Mesenteric fat pad (tissue), 1 donor: ENCODE results near the gene PAPOLA. TPM values are rescaled to one million over a fixed set of nuclear protein-coding genes. Genes with fewer than 3 reads are reported as not detected.

Experiments used
- DNase-seq: peaks from one replicate; pipeline ENCODE4 v3.0.0-alpha.2; 2020; ENCODE audit warnings: low spot score
- total RNA-seq: library from RNA; stranded (reverse); fragmentation: NEBNext Ultra II Directional; extraction: Animal tissue kit (Norgen Biotek cat#: 25700); gene quantifications from one replicate; pipeline ENCODE4 v1.2.1, GENCODE V29; 2021
- donor health status: DM: yes; HTN: yes; CAD: no.

The PAPOLA gene
- total RNA-seq, 1 donor from 2014 or later: 137 TPM

DNA sequence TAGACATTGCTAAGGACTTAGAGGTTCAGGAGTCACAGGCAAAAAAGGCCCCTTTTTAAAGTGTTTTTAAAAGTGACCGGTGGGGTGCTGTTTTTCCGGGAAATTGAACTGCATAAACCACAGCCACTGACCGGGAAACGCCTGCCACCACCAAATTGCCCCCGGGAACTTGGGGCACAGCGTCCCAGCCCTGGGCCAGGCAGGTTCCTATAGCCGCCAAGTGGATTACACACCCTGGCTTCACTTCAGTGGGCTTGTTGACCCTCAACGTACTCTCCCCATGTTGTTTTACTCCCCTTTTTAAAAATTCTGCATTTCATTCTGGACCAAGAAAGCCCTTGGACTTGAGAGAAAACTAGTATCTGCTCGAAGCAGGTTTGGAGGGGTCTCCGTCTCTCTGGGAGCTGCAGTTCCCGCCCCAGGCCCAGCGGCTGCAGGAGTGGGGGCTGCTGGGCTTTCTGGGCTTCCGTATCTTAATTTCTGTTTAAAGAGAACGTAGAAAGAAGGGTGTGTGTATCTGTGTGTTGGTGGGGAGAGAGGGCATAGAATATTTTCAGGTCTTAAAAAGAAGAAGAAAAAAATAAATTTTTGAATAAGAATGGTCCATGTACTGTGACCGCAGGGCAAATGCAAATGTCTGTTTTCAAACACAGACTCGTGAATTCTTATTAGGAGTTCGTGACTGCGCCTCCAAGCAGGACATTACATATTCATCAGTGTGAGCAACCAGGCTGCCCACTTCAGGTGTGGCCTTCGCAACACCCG, 82.9 kb downstream of the PAPOLA start:
- no peak for DNase-seq

GRCh38 chr14:96585672-96586013, 83.5 kb downstream of the PAPOLA start:
- DNase-seq: no peak

GRCh38 chr14:96586056-96586455, 83.9 kb downstream of the PAPOLA start:
- no peak for DNase-seq

- no peak for DNase-seq
Observed at GRCh38 chr14:96586921-96587822, 85.0 kb downstream of the PAPOLA start.

- DNase-seq: no peak
Observed at GRCh38 chr14:96587823-96588385, 85.7 kb downstream of the PAPOLA start.

- no peak for DNase-seq
Observed at GRCh38 chr14:96588410-96589257, 86.5 kb downstream of the PAPOLA start.

GRCh38 chr14:96589577-96589976, 87.4 kb downstream of the PAPOLA start:
- DNase-seq: no peak

DNA sequence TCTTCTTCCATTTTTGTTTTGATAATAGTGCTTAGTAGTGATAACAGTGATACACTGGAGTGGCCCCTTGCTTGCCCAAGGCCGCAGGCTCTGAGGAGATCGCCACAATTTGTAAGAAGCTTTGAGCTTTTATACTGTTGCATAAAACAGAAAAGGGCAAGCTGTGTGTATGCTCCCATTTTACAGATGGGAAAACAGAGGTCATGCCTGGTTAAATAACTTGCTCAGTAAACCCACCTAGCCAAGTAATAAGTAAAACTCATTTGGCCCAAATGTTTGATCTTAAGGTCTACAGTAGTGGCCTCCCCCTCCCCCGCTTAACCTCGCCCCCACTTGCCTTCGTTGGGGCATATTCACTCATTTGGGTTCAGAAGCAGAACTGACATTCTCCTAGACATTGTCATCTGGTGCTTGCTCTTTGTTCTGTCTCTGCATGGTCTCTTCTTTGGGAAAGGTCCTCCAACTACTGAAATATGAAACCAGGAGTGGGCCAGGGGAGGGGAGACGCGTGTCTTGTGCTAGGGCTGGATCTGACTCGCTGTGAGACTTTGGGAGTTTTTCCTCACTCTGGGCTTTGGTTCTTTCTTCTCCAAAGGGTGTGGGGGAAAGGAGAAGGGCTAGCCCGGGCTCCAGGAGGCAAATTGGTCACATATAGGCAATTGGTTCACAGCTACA, 88.1 kb downstream of the PAPOLA start:
- DNase-seq: no peak

DNA sequence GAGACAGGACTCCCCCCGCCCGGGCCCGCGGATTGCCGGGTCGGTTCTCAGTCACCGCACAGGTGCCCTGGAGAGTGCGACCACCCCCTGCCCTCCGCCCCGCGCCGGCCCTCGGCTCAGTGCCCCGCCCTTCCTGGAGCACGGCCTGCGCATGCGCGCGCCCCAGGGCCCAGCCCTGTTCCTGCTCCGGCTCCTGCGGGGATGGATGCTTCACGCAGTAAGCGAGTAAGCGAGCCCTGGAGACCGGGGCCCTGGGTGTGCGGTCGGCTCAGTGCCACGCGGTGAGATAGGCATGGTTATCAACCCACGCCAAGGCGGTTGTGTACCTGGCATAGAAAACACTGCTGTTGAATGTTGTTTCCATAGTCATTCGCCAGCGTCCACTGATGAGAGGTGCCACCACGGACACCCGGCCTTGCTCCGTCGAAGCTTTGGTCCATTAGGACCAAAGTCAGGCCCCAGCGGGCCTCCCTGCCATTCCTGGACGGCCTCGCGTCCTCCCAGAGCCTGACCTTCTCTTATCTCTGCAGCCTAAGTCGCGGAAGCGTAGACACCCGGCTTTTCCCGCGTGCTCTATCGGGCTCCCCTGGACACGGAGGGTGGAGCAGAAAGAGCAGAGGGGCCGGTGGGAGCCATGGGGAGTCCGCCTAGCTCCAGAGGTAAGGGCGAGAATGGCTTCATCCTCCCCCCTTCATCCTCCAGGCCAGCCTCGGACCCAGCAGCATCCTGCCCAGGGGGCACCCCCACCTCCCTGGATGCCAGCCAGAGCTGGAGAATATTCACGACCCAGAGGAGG, 90.6 kb downstream of the PAPOLA start:
- no peak for DNase-seq

DNA sequence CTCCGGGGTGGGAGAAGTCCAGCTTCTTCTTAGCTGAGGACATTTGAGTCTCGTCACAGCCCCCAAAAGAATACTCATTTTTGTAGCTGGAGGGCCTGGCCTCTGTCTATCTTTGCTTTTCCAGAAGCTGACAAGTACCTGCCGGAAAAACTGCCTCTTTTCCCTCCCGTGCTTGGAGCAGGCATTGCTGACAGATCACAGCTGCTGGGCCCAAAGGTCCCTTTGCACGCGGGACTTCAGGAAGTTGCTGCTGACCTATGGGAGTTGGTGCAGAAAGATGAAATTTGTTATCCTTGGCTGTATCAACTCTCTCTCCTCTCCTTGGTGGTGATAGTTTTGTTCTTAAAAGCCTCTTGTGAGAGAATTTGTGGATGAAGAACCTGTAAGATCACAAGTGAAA, 92.8 kb downstream of the PAPOLA start:
- no peak for DNase-seq

- no peak for DNase-seq
Observed at GRCh38 chr14:96597680-96598079, 95.5 kb downstream of the PAPOLA start.

GRCh38 chr14:96598332-96598928, 96.2 kb downstream of the PAPOLA start:
- DNase-seq: no peak

DNA sequence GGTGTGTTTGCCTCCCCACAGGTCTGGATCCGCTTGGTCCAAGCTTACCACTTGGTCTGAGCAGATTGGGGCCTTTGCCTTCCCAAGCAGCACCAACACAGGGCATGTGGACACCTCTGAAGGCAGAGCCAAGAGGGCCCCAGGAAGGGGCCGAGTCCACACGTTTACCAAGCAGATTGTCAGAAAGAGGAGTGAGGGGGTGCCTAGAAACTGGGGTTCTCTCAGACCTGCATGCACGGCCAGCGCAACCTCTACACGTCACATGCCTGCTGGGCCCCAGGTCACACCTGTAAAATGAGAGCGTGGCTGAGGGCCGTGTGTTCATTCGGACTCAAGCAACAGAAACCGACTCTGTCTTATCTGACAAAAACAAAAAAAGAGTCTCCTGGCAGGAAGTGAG, 96.9 kb downstream of the PAPOLA start:
- DNase-seq: no peak

- no peak for DNase-seq
Observed at GRCh38 chr14:96602186-96602585, 100.0 kb downstream of the PAPOLA start.

DNA sequence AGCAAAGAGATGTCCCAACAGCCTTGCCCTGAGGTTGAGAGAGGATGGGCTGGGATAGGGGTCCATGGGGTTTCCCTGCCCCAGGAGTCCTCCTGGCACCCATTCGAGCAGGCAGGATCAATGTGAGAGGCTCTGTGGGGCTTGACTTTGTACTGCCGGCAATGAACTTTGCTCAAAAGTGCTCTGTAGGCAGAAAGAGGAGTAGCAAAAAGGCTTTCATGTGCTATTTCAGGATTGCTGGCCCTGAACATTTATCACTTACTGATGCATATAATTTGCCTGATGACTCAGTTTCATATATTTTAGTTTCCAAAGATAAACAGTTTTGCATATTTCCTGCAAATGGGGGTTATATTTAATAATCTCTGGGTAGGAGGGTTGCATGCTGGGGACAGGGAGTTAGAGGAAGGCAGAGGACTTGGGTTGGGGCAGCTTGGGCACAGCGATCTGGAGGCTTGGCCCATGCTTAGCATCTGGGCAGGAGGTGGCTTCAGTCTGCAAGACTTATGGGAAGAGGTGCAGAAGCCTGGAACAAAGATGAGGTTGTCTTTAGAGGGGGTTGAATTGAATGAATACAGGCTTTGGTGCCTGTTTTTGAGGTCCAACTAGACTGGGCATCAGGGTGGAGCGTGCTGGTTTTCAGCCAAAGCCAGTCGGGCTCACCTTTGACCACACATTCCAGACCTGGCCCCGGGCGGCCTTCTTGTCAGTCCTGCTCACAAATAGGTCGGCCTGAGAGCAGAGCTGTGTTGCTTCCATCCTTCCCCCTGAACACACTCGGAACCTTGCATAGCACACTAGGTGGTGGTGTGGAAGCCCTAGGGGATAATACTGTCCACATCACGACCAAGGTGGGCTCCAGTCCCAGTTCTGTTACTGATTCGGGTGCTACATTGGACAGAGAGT, 101.4 kb downstream of the PAPOLA start:
- DNase-seq: no peak

DNA sequence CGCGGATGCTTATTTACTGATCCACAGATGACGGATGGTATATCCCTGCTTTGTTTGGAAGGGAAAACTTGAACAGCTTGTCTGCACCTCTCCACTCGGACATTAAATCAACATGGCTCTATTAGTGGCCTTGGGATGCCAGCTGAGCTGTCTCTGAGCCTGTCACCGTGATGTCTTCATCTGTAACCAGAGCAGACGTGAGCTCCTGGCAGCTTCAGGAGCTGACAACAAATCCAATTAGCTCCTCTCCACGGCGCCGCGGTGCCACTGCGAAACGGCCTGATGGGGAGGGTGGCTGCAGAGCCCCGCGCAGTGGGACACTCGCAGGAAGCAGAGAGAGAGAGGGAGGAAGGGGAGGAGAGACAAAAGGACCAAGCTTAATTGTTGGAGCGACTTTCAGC, 112.3 kb downstream of the PAPOLA start:
- DNase-seq: no peak

GRCh38 chr14:96616161-96616721, 114.1 kb downstream of the PAPOLA start:
- no peak for DNase-seq
